ENCODE results near the gene CEP63.

DNA sequence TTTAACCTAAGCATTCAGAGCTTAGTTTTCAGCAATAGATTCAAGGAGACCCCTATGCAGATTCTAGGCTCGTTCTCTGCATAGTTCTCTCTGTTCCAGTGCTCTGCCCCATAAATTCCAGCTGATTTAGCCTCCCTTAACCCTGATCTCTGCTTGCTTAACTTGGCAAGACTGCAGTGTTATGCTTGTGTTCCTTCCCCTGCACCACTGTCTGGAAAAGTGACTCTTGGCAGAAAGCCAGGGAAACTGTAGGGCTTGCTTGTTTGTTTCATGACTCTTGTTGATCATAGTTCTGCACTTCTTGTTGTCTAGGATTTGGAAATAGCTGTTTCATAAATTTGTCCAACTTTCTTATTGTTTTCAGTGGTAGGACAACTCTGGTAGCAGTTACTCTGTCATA lies 40.2 kb upstream of the CEP63 start:
- TF ChIP-seq, protein P1, sequence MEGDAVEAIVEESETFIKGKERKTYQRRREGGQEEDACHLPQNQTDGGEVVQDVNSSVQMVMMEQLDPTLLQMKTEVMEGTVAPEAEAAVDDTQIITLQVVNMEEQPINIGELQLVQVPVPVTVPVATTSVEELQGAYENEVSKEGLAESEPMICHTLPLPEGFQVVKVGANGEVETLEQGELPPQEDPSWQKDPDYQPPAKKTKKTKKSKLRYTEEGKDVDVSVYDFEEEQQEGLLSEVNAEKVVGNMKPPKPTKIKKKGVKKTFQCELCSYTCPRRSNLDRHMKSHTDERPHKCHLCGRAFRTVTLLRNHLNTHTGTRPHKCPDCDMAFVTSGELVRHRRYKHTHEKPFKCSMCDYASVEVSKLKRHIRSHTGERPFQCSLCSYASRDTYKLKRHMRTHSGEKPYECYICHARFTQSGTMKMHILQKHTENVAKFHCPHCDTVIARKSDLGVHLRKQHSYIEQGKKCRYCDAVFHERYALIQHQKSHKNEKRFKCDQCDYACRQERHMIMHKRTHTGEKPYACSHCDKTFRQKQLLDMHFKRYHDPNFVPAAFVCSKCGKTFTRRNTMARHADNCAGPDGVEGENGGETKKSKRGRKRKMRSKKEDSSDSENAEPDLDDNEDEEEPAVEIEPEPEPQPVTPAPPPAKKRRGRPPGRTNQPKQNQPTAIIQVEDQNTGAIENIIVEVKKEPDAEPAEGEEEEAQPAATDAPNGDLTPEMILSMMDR (conservative IDR thresholded peaks at IDR 0.05 in 1 of 2, IDR thresholded peaks at IDR 0.05 in 1 of 2; ENCODE audit: extremely low read depth in 1 of 2, insufficient read depth in 1 of 2, low read depth in 1 of 2, low read length in 2 of 2), result no peak
- no peak for TF ChIP-seq EZH2 (IDR thresholded peaks at IDR 0.05; ENCODE audit: borderline replicate concordance, low read length)

All from mammary epithelial cell (primary cell).